ENCODE measurements around the gene IWS1. TPM values are rescaled to one million over a fixed set of nuclear protein-coding genes. Genes with fewer than 3 reads are reported as not detected.

Gene IWS1
- total and polyA plus RNA-seq, 12 donors, result 17.8 to 51.9 (median 24.9) TPM

DNA sequence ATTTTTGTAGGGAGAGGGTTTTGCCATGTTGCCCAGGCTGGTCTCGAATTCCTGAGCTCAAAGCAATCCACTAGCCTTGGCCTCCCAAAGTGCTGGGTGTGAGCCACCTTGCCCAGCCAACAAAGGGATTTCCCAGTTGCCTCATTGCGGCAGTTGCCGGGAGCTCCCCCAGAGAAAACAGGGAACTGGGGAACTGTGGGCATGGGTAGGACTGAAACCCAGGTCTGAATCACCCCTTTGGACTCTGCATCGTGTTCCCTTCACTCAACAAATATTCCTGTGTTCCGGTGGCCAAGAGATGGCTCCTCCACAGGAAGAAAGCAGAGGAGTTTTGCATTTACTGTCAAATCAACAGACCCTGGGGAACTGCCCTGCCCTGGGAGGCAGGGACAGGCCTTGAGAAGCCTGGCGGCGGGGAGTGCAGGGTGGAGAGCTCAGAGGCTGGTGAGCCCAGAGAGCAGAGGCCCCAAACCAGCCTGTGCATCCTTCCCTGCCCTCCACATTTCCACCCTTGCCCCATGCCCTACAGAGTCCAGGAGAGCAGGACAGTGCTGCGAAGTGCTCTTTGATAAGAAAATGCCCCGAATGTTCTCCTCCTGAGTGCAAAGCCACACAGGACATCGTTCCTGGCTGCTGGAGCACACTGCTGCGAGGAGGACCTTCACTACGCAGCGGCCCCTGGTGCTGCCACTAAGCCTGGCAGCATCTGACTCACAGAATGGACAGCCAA, 34.1 kb upstream of the IWS1 start:
- intact Hi-C loops (cut with DNase I), result no loop called here
- DNase-seq, result peak in 6 of 7 donors; percentile 38 to 63 (median 56)
- TF ChIP-seq, protein P1, sequence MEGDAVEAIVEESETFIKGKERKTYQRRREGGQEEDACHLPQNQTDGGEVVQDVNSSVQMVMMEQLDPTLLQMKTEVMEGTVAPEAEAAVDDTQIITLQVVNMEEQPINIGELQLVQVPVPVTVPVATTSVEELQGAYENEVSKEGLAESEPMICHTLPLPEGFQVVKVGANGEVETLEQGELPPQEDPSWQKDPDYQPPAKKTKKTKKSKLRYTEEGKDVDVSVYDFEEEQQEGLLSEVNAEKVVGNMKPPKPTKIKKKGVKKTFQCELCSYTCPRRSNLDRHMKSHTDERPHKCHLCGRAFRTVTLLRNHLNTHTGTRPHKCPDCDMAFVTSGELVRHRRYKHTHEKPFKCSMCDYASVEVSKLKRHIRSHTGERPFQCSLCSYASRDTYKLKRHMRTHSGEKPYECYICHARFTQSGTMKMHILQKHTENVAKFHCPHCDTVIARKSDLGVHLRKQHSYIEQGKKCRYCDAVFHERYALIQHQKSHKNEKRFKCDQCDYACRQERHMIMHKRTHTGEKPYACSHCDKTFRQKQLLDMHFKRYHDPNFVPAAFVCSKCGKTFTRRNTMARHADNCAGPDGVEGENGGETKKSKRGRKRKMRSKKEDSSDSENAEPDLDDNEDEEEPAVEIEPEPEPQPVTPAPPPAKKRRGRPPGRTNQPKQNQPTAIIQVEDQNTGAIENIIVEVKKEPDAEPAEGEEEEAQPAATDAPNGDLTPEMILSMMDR (IDR thresholded peaks at IDR 0.05), result peak in 1 of 6 experiments; percentile 15
- no peak for TF ChIP-seq POLR2A (IDR thresholded peaks at IDR 0.05)
- Histone ChIP-seq H3K4me1 (replicated peaks in 1 of 2) (no peaks in the 10 kb centered on the region), H3K9me3 (replicated peaks in 1 of 3) (no peaks in the 10 kb centered on the region), H3K27ac (no peak overlapping the region), H3K36me3 (replicated peaks in 1 of 2) (no peaks in the 10 kb centered on the region), H3K4me3 (no peak overlapping the region), H3K27me3 (no peaks in the 10 kb centered on the region)
- WGBS, 4 donors, result 46 to 69% (median 59%) methylated on average over 9 to 13 of the region's 13 CpGs

GRCh38 chr2:127559454-127559853, 33.2 kb upstream of the IWS1 start:
- Histone ChIP-seq H3K4me1 (replicated peaks in 1 of 2) (no peaks in the 10 kb centered on the region), H3K27me3 (no peaks in the 10 kb centered on the region), H3K36me3 (replicated peaks in 1 of 2) (no peaks in the 10 kb centered on the region), H3K9me3 (replicated peaks in 1 of 3) (no peaks in the 10 kb centered on the region), H3K27ac (no peak overlapping the region), H3K4me3 (no peak overlapping the region)
- intact Hi-C loops (cut with DNase I), result no loop called here
- WGBS, 4 donors, result 74 to 86% (median 75%) methylated on average over 5 of the region's 5 CpGs
- TF ChIP-seq, protein P1 (IDR thresholded peaks at IDR 0.05), result no peak
- no peak for TF ChIP-seq POLR2A (IDR thresholded peaks at IDR 0.05)
- peak in 1 of 7 donors; percentile 15 for DNase-seq

- WGBS, 4 donors, result 80 to 88% (median 83%) methylated on average over 7 to 8 of the region's 8 CpGs
- DNase-seq, result peak in 1 of 7 donors; percentile 28
- Histone ChIP-seq H3K36me3 (replicated peaks in 1 of 2) (no peaks in the 10 kb centered on the region), H3K4me1 (replicated peaks in 1 of 2) (no peaks in the 10 kb centered on the region), H3K4me3 (no peak overlapping the region), H3K27me3 (no peaks in the 10 kb centered on the region), H3K27ac (no peak overlapping the region), H3K9me3 (replicated peaks in 1 of 3) (no peaks in the 10 kb centered on the region)
- intact Hi-C loops (cut with DNase I), result no loop called here
- TF ChIP-seq, protein P1 (IDR thresholded peaks at IDR 0.05), result no peak
- no peak for TF ChIP-seq POLR2A (IDR thresholded peaks at IDR 0.05)
These were observed 32.6 kb upstream of the IWS1 start for GRCh38 chr2:127558911-127559310.

DNA sequence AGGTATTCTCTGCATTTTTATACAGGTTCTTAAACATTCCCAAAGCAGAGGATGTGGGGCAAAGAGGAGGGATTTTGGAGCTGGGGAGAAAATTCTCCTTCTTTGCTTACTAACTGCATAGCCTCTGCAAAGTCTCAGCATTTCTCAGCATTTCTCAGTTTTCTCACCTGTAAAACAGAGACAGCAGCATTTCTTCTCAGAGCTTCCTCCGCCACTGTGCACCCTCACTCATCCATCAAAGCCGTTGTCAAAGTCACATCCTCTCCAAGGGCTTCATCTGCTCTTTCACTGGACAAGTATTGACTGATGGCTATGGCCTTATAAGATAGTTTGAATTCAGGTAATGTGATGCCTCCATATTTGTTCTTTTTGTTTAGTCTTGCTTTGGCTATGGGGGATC, 26.6 kb upstream of the IWS1 start:
- no peaks in the 10 kb centered on the region for H3K4me1 ChIP-seq (replicated peaks in 1 of 2)
- H3K27me3 ChIP-seq, result no peaks in the 10 kb centered on the region
- no peaks in the 10 kb centered on the region for H3K9me3 ChIP-seq (replicated peaks in 1 of 3)
- no peak overlapping the region for H3K4me3 ChIP-seq
- TF ChIP-seq POLR2A (IDR thresholded peaks at IDR 0.05), result no peak
- TF ChIP-seq, protein P1 (IDR thresholded peaks at IDR 0.05), result no peak
- H3K36me3 ChIP-seq (replicated peaks in 1 of 2), result no peaks in the 10 kb centered on the region
- intact Hi-C loops (cut with DNase I), result no loop called here
- 77 to 84% (median 80%) methylated on average over 2 of the region's 2 CpGs for WGBS, 4 donors
- H3K27ac ChIP-seq, result no peak overlapping the region
- DNase-seq, result peak in 1 of 7 donors; percentile 5
